Measurements from ENCODE around the gene PCCA. TPM values are rescaled to one million over a fixed set of nuclear protein-coding genes. Genes with fewer than 3 reads are reported as not detected.

Gene PCCA
- total and polyA plus RNA-seq, 12 donors: 27.6 to 176 (median 97.7) TPM

DNA sequence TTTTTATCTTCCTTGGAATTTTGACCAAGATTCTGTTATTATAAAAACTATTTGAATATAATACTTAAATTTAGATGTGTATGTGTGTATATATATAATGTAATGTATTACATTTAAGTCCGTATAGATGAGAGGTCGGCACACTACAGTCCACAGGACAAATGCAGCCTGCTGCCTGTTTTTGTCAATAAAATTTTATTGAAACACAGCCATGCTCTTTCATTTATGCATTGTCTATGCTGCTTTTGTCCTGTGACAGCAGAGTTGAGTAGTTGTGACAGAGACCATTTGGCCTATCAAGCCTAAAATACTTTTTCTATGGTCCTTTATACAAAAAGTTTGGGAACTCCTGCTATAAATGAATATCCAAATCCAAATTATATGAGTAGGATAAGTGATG, 69.7 kb downstream of the PCCA start:
- H3K36me3 ChIP-seq (replicated peaks in 1 of 2): no peaks in the 10 kb centered on the region
- DNase-seq: no peak
- TF ChIP-seq, protein P1, sequence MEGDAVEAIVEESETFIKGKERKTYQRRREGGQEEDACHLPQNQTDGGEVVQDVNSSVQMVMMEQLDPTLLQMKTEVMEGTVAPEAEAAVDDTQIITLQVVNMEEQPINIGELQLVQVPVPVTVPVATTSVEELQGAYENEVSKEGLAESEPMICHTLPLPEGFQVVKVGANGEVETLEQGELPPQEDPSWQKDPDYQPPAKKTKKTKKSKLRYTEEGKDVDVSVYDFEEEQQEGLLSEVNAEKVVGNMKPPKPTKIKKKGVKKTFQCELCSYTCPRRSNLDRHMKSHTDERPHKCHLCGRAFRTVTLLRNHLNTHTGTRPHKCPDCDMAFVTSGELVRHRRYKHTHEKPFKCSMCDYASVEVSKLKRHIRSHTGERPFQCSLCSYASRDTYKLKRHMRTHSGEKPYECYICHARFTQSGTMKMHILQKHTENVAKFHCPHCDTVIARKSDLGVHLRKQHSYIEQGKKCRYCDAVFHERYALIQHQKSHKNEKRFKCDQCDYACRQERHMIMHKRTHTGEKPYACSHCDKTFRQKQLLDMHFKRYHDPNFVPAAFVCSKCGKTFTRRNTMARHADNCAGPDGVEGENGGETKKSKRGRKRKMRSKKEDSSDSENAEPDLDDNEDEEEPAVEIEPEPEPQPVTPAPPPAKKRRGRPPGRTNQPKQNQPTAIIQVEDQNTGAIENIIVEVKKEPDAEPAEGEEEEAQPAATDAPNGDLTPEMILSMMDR (IDR thresholded peaks at IDR 0.05): no peak
- no peaks in the 10 kb centered on the region for H3K27me3 ChIP-seq
- H3K4me1 ChIP-seq (replicated peaks in 1 of 2): no peaks in the 10 kb centered on the region
- intact Hi-C loops (cut with DNase I): no loop called here
- no peak overlapping the region for H3K27ac ChIP-seq
- no peak overlapping the region for H3K4me3 ChIP-seq
- no peaks in the 10 kb centered on the region for H3K9me3 ChIP-seq (replicated peaks in 1 of 3)
- WGBS, 4 donors: 73 to 100% (median 98%) methylated on average over 2 of the region's 2 CpGs

DNA sequence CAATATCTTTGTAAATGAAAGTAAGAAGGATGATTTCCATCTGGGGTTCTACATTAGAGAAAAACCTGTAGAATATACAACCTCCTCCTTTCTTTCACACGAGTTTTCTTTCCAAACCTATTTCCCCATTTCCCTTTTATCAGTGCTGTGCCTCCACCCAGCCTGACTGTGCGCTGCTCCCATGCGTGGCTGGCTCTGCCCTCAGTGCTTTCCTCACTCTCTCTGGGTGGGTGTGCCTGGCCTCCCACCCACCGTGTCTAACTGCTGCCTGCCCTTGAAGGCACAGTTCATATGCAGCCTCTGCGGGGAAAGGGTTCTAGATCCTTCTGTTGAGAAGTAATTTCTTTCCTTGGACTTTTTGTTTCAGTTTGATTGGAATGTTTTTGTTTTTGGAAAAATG, 70.7 kb downstream of the PCCA start:
- H3K27me3 ChIP-seq: no peaks in the 10 kb centered on the region
- WGBS, 4 donors: 80 to 87% (median 83%) methylated on average over 5 of the region's 5 CpGs
- no peaks in the 10 kb centered on the region for H3K36me3 ChIP-seq (replicated peaks in 1 of 2)
- TF ChIP-seq, protein P1 (IDR thresholded peaks at IDR 0.05): no peak
- TF ChIP-seq POLR2A (IDR thresholded peaks at IDR 0.05): no peak
- intact Hi-C loops (cut with DNase I): no loop called here
- no peak overlapping the region for H3K4me3 ChIP-seq
- no peak for DNase-seq
- H3K27ac ChIP-seq: no peak overlapping the region
- no peaks in the 10 kb centered on the region for H3K9me3 ChIP-seq (replicated peaks in 1 of 3)
- H3K4me1 ChIP-seq (replicated peaks in 1 of 2): no peaks in the 10 kb centered on the region

DNA sequence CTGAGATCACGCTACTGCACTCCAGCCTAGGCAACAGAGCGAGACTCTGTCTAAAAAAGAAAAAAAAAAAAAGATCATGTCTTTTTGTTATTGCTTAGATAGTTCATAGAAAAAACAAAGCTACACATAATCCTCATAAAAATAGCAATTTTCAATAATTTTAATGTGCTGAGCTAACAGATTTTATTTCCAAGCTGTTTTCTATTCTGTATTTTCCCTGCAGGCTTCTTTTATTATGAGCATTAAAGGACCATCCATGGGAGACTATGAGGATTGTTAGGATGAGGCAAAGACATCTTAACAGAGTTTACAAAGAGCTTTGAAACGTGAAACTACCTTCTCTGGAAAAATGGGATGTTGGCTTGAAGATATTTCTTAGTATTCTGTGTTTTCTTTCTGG, 71.6 kb downstream of the PCCA start:
- Histone ChIP-seq H3K9me3 (replicated peaks in 1 of 3) (no peaks in the 10 kb centered on the region), H3K4me1 (replicated peaks in 1 of 2) (no peaks in the 10 kb centered on the region), H3K27me3 (no peaks in the 10 kb centered on the region), H3K36me3 (replicated peaks in 1 of 2) (no peaks in the 10 kb centered on the region), H3K4me3 (no peak overlapping the region), H3K27ac (no peak overlapping the region)
- intact Hi-C loops (cut with DNase I): no loop called here
- 90 to 96% (median 93%) methylated on average over 3 of the region's 3 CpGs for WGBS, 4 donors
- DNase-seq: no peak
- no peak for TF ChIP-seq POLR2A (IDR thresholded peaks at IDR 0.05)
- TF ChIP-seq, protein P1 (IDR thresholded peaks at IDR 0.05): no peak

DNA sequence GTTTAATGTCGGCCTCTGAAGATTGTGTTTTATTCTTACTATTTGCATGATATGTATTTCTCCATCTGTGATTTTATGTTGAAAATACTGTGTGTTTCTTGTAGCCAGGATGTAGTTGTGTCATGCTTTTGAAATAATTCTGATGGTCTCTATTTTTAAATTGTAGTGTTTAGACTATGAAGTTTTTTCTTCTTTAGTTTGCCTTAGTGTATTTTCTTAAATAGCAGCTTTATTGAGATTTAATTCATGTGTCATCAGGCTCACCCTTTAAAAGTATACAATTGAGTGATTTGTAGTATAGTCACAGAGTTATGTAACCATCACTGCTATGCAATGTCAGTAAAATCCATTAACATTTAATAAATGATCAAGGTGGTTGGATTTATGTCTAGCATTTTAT, 74.5 kb downstream of the PCCA start:
- H3K4me1 ChIP-seq (replicated peaks in 1 of 2): no peaks in the 10 kb centered on the region
- 85 to 97% (median 90%) methylated on average over 1 of the region's 1 CpG for WGBS, 4 donors
- H3K36me3 ChIP-seq (replicated peaks in 1 of 2): no peaks in the 10 kb centered on the region
- no peak overlapping the region for H3K27ac ChIP-seq
- no peak for DNase-seq
- TF ChIP-seq, protein P1 (IDR thresholded peaks at IDR 0.05): no peak
- TF ChIP-seq POLR2A (IDR thresholded peaks at IDR 0.05): no peak
- intact Hi-C loops (cut with DNase I): no loop called here
- no peak overlapping the region for H3K4me3 ChIP-seq
- no peaks in the 10 kb centered on the region for H3K27me3 ChIP-seq
- H3K9me3 ChIP-seq (replicated peaks in 1 of 3): no peaks in the 10 kb centered on the region

Measured in adrenal gland (tissue), 12 donors.